ENCODE results near the gene PNPLA8.

DNA sequence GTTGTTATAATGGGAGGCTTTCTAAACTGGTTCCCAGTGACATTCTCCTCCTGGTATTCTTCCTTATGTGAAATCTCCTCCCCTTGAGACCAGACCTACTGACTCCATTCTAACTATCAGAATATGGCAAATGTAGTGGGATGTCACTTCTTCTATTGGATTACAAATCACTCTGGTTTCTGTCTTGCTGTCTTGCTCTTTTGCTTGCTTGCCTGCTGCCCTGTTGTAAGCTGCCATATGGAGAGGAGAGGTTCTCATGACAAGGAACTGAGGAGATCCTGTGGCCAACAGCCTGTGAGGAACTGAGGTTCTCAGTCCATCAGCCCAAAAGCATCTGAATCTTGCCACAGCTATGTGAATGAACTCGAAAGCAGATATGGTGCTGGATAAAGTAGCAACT, 65.0 kb downstream of the PNPLA8 start:
- TF ChIP-seq EZH2phosphoT487 (IDR thresholded peaks at IDR 0.05; ENCODE audit: low read length), result no peak
- no peak for TF ChIP-seq EZH2 (optimal IDR thresholded peaks at IDR 0.05; ENCODE audit: low read depth, low read length)
- no peak for TF ChIP-seq CTCF (IDR thresholded peaks at IDR 0.05; ENCODE audit: low read length)

Measured in MM.1S (cell line).